Upper lobe of left lung (tissue), 4 donors: ENCODE measurements around the gene ZNF787.

ENCODE experiments used
- EP300 ChIP-seq, 4 donors: sonication (generic); formaldehyde crosslinking; IDR thresholded peaks; one replicate each; pipeline ENCODE4 v1.5.1; 2017; ENCODE audit warnings: antibody characterized with exemption in 4 of 4, control low read depth in 2 of 4
- POLR2A ChIP-seq, 4 donors: fragments of 450-650 bp; IDR thresholded peaks; one replicate each; pipeline ENCODE4 v1.5.1; 2016 to 2017; ENCODE audit warnings: antibody characterized with exemption in 4 of 4, mild to moderate bottlenecking in 2 of 4
- TF ChIP-seq, protein P1 (sequence below), 6 experiments: fragments of 450-650 bp in 4 of 6; fragments of 200-600 bp in 2 of 6; sonication (generic) in 2 of 6; IDR thresholded peaks; one replicate each; pipeline ENCODE4 v1.5.1; 2016 to 2019; ENCODE audit warnings: antibody characterized with exemption in 6 of 6

DNA sequence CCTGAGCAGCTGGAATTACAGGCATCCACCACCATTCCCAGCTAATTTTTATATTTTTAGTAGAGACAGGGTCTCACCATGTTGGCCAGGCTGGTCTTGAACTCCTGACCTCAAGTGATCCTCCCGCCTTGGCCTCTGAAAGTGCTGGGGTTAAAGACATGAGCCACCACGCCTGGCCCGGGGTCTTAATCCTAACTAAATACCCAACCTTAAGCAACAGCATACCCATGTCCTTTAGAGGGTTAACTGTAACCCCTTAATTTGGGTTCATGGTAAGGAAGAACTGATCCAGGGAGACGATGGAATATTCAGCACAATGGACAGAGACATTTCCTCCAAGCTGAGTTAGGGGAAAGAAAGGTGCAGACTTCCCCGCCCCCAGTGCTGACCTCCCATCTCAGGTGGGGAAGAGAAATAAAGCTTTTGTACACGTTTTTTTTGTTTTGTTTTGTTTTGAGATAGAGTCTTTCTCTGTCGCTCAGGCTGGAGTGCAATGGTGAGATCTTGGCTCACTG lies 46.0 kb upstream of the ZNF787 start:
- TF ChIP-seq, protein P1, sequence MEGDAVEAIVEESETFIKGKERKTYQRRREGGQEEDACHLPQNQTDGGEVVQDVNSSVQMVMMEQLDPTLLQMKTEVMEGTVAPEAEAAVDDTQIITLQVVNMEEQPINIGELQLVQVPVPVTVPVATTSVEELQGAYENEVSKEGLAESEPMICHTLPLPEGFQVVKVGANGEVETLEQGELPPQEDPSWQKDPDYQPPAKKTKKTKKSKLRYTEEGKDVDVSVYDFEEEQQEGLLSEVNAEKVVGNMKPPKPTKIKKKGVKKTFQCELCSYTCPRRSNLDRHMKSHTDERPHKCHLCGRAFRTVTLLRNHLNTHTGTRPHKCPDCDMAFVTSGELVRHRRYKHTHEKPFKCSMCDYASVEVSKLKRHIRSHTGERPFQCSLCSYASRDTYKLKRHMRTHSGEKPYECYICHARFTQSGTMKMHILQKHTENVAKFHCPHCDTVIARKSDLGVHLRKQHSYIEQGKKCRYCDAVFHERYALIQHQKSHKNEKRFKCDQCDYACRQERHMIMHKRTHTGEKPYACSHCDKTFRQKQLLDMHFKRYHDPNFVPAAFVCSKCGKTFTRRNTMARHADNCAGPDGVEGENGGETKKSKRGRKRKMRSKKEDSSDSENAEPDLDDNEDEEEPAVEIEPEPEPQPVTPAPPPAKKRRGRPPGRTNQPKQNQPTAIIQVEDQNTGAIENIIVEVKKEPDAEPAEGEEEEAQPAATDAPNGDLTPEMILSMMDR (IDR thresholded peaks at IDR 0.05), result no peak
- TF ChIP-seq POLR2A (IDR thresholded peaks at IDR 0.05) (no peak), EP300 (IDR thresholded peaks at IDR 0.05) (no peak)
